AG09309 (cell line): ENCODE results near the gene NTRK1.

Source experiments
- DNase-seq: peaks from one replicate; pipeline ENCODE4 v3.0.0-alpha.2; 2010; ENCODE audit warnings: low read depth
- H3K4me3 ChIP-seq: 2 replicates; pipeline ENCODE4 v1.5.1; 2011; ENCODE audit warnings: mild to moderate bottlenecking, low read depth, low read length, moderate library complexity; ENCODE audit not compliant: control insufficient read depth
- CTCF ChIP-seq: IDR thresholded peaks from 2 replicates; pipeline ENCODE4 v1.5.1; 2011; ENCODE audit warnings: mild to moderate bottlenecking, low read depth, low read length, inconsistent platforms; ENCODE audit not compliant: insufficient read depth, control insufficient read depth; ENCODE audit errors: missing control alignments

Gene NTRK1

GRCh38 chr1:156842618-156843300 is 17.9 kb upstream of the NTRK1 start:
- no peak for TF ChIP-seq CTCF
- no peak for DNase-seq
- H3K4me3 ChIP-seq: no peak overlapping the region

GRCh38 chr1:156844102-156844501 is 16.6 kb upstream of the NTRK1 start:
- no peak for DNase-seq
- TF ChIP-seq CTCF: no peak
- H3K4me3 ChIP-seq: no peak overlapping the region

GRCh38 chr1:156844638-156845037 is 16.0 kb upstream of the NTRK1 start:
- TF ChIP-seq CTCF: no peak
- H3K4me3 ChIP-seq: no peak overlapping the region
- no peak for DNase-seq

- DNase-seq: no peak
- TF ChIP-seq CTCF: no peak
- H3K4me3 ChIP-seq: no peak overlapping the region
Observed at GRCh38 chr1:156845055-156845952, 15.4 kb upstream of the NTRK1 start.

GRCh38 chr1:156845953-156846545 is 14.6 kb upstream of the NTRK1 start:
- no peak overlapping the region for H3K4me3 ChIP-seq
- no peak for TF ChIP-seq CTCF
- no peak for DNase-seq

- no peak for DNase-seq
- TF ChIP-seq CTCF: no peak
- H3K4me3 ChIP-seq: no peak overlapping the region
Observed at GRCh38 chr1:156846643-156847042, 14.0 kb upstream of the NTRK1 start.
